NCI-H510A (cell line): ENCODE results near the gene RSPH10B2.
"Not testable (repeated sequence)": the region's sequence is repeated elsewhere in the genome, so short reads cannot be mapped to it uniquely, and the experiment has no call there.

Experiments used
- DNase-seq: peaks from one replicate; lab custom pipeline; 2025; lab: John Stamatoyannopoulos, UW

Gene RSPH10B2

DNA sequence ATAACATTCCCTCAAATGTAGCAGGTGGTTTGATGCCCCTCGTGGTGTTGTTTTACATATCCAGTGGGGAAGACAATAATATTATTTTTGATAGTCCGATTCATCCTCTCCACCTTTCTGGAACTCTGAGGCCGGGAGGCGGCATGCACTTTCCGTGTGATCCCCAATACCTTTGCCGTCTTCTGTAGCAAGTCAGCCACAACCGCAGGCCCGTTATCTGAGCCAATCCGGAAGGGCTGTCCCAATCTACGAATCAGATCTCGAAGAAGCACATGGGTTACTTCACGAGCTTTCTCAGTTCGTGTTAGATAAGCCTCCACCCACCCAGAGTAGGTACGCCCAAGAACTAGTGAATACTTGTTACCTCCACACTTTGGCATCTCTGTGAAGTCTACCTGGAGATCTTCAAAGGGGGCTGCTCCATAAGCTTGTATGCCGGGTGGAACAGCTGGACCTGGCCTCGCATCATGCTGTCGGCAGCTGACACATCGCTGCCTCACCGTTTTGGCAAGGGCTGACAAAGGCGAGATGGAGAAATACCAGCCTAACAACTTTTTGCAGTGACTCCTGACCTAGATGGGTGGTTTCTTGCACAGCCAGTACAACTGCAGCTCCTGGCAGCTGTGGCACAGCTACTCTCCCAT, 88.5 kb downstream of the RSPH10B2 start:
- DNase-seq = not testable (repeated sequence)

DNA sequence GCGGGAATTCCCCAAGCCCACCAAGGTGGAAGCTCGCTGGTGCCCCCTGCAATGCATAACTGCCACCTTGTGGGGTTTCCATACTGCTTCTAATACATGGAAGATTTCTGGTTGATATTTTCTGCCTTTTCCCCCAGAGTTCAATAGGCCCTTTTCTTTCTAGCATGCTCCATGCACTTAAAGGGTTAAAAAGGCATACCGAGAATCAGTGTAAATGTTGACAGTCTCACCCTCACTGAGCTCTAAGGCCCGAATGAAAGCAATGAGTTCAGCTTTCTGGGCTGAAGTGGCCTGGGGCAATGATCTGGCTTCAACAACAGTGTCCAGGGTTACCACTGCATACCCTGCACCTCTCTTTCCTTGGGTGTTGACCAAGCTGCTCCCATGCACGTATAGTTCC, 89.2 kb downstream of the RSPH10B2 start:
- not testable (repeated sequence) for DNase-seq

DNA sequence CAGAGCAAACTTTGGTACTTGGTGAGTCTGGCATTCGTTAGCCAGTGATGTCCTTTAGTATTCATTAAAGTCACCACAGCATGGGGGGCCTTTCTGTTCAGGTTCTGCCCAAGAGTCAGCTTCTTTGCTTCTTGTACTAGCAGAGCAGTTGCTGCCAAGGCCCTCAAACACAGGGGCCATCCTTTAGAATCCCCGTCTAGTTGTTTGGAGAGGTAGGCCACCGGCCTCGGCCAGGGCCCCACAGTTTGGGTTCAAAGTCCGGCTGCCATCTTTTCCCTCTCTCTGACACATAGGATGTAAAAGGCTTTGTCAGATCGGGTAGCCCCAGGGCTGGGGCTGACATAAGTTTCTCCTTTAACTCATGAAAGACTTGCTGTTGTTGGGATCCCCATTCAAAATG, 89.8 kb downstream of the RSPH10B2 start:
- DNase-seq = not testable (repeated sequence)

DNA sequence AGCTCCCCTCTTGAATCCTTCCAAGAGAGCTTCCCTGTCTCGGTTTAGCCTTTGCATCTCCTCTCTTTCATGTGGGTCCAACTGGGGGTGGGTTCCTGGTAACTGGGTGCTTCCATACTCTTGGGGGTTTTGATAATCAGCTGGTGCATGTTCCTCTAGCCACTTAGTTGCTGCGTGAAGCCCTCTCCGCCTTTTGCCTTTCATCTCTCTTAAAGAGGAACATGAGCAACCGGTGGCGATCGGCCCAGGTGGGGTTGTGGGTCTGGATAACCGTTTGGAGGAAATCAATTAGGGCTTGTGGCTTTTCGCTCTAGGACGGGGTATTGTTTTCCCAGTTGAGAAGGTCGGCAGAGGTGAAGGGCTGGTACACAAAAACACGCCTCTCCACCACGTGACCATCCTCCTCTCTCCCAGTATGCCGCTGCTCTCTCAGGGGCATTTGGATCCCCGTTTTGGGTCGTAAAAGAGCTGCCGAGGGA, 92.1 kb downstream of the RSPH10B2 start:
- not testable (repeated sequence) for DNase-seq

- DNase-seq = not testable (repeated sequence)
Measured at GRCh38 chr7:6847751-6848150, 93.8 kb downstream of the RSPH10B2 start.
